GM19240 (cell line): ENCODE measurements around the gene MBNL1.

Source experiments
- DNase-seq: peaks from one replicate; pipeline ENCODE4 v3.0.0; 2011; ENCODE audit warnings: low spot score; ENCODE audit not compliant: insufficient read length

MBNL1 gene

GRCh38 chr3:152471814-152472671, 203.3 kb downstream of the MBNL1 start:
- no peak for DNase-seq

GRCh38 chr3:152472672-152472954, 203.9 kb downstream of the MBNL1 start:
- DNase-seq = no peak

- DNase-seq = no peak
Measured at GRCh38 chr3:152474585-152474984, 205.9 kb downstream of the MBNL1 start.

- DNase-seq = no peak
Measured at GRCh38 chr3:152477422-152477821, 208.7 kb downstream of the MBNL1 start.

- DNase-seq = no peak
Measured at GRCh38 chr3:152480282-152480953, 211.7 kb downstream of the MBNL1 start.

GRCh38 chr3:152486364-152486763, 217.6 kb downstream of the MBNL1 start:
- no peak for DNase-seq

GRCh38 chr3:152488449-152488848, 219.7 kb downstream of the MBNL1 start:
- no peak for DNase-seq

GRCh38 chr3:152491922-152492321, 223.2 kb downstream of the MBNL1 start:
- no peak for DNase-seq

GRCh38 chr3:152496286-152496685, 227.6 kb downstream of the MBNL1 start:
- DNase-seq = no peak

GRCh38 chr3:152496716-152497115, 228.0 kb downstream of the MBNL1 start:
- DNase-seq = no peak

- no peak for DNase-seq
Measured at GRCh38 chr3:152497457-152497856, 228.7 kb downstream of the MBNL1 start.

- no peak for DNase-seq
Measured at GRCh38 chr3:152497890-152498289, 229.2 kb downstream of the MBNL1 start.

- no peak for DNase-seq
Measured at GRCh38 chr3:152499791-152500385, 231.2 kb downstream of the MBNL1 start.

- no peak for DNase-seq
Measured at GRCh38 chr3:152505926-152506325, 237.2 kb downstream of the MBNL1 start.

- no peak for DNase-seq
Measured at GRCh38 chr3:152508705-152509104, 240.0 kb downstream of the MBNL1 start.

- no peak for DNase-seq
Measured at GRCh38 chr3:152511904-152512303, 243.2 kb downstream of the MBNL1 start.

- no peak for DNase-seq
Measured at GRCh38 chr3:152513301-152513960, 244.7 kb downstream of the MBNL1 start.
